ENCODE results near the gene FBXO31. TPM values are rescaled to one million over a fixed set of nuclear protein-coding genes. Genes with fewer than 3 reads are reported as not detected.

The FBXO31 gene
- total and polyA plus RNA-seq, 2 of the 13 experiments (the other 11 are each of a cell fraction or from before 2014, with no cell fraction given), result 92.4 to 101 TPM

- TF ChIP-seq, protein P1, sequence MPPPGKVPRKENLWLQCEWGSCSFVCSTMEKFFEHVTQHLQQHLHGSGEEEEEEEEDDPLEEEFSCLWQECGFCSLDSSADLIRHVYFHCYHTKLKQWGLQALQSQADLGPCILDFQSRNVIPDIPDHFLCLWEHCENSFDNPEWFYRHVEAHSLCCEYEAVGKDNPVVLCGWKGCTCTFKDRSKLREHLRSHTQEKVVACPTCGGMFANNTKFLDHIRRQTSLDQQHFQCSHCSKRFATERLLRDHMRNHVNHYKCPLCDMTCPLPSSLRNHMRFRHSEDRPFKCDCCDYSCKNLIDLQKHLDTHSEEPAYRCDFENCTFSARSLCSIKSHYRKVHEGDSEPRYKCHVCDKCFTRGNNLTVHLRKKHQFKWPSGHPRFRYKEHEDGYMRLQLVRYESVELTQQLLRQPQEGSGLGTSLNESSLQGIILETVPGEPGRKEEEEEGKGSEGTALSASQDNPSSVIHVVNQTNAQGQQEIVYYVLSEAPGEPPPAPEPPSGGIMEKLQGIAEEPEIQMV (CRISPR knock-in tag; IDR thresholded peaks at IDR 0.05; ENCODE audit: low read depth), result no peak
- TF ChIP-seq KAT8 (CRISPR knock-in tag; IDR thresholded peaks at IDR 0.05) (no peak), ZNF335 (CRISPR knock-in tag; IDR thresholded peaks at IDR 0.05) (no peak), BORCS8-MEF2B (CRISPR knock-in tag; IDR thresholded peaks at IDR 0.05) (peak; percentile 37; the same call in 1 of the 2 replicates), ZNF776 (CRISPR knock-in tag; IDR thresholded peaks at IDR 0.05) (0 out of 2 replicates have a peak, but pooled peaks have one; percentile 30), AGO2 (optimal IDR thresholded peaks at IDR 0.05; ENCODE audit: low read depth, low read length) (peak; percentile 95), RBAK (CRISPR knock-in tag; IDR thresholded peaks at IDR 0.05) (no peak), ZNF570 (CRISPR knock-in tag; IDR thresholded peaks at IDR 0.05; ENCODE audit: borderline replicate concordance) (0 out of 2 replicates have a peak, but pooled peaks have one; percentile 39), ZNF224 (CRISPR knock-in tag; IDR thresholded peaks at IDR 0.05) (0 out of 2 replicates have a peak, but pooled peaks have one; percentile 40), ATF7 (IDR thresholded peaks at IDR 0.05) (no peak), ATF7 (CRISPR knock-in tag; IDR thresholded peaks at IDR 0.05) (0 out of 2 replicates have a peak, but pooled peaks have one; percentile 26), ZNF17 (CRISPR knock-in tag; IDR thresholded peaks at IDR 0.05) (no peak), RBM22 (optimal IDR thresholded peaks at IDR 0.05; ENCODE audit: low read length) (peak; percentile 92), ZFP91 (CRISPR knock-in tag; IDR thresholded peaks at IDR 0.05; ENCODE audit: borderline replicate concordance) (no peak)
- TF ChIP-seq, protein P2, sequence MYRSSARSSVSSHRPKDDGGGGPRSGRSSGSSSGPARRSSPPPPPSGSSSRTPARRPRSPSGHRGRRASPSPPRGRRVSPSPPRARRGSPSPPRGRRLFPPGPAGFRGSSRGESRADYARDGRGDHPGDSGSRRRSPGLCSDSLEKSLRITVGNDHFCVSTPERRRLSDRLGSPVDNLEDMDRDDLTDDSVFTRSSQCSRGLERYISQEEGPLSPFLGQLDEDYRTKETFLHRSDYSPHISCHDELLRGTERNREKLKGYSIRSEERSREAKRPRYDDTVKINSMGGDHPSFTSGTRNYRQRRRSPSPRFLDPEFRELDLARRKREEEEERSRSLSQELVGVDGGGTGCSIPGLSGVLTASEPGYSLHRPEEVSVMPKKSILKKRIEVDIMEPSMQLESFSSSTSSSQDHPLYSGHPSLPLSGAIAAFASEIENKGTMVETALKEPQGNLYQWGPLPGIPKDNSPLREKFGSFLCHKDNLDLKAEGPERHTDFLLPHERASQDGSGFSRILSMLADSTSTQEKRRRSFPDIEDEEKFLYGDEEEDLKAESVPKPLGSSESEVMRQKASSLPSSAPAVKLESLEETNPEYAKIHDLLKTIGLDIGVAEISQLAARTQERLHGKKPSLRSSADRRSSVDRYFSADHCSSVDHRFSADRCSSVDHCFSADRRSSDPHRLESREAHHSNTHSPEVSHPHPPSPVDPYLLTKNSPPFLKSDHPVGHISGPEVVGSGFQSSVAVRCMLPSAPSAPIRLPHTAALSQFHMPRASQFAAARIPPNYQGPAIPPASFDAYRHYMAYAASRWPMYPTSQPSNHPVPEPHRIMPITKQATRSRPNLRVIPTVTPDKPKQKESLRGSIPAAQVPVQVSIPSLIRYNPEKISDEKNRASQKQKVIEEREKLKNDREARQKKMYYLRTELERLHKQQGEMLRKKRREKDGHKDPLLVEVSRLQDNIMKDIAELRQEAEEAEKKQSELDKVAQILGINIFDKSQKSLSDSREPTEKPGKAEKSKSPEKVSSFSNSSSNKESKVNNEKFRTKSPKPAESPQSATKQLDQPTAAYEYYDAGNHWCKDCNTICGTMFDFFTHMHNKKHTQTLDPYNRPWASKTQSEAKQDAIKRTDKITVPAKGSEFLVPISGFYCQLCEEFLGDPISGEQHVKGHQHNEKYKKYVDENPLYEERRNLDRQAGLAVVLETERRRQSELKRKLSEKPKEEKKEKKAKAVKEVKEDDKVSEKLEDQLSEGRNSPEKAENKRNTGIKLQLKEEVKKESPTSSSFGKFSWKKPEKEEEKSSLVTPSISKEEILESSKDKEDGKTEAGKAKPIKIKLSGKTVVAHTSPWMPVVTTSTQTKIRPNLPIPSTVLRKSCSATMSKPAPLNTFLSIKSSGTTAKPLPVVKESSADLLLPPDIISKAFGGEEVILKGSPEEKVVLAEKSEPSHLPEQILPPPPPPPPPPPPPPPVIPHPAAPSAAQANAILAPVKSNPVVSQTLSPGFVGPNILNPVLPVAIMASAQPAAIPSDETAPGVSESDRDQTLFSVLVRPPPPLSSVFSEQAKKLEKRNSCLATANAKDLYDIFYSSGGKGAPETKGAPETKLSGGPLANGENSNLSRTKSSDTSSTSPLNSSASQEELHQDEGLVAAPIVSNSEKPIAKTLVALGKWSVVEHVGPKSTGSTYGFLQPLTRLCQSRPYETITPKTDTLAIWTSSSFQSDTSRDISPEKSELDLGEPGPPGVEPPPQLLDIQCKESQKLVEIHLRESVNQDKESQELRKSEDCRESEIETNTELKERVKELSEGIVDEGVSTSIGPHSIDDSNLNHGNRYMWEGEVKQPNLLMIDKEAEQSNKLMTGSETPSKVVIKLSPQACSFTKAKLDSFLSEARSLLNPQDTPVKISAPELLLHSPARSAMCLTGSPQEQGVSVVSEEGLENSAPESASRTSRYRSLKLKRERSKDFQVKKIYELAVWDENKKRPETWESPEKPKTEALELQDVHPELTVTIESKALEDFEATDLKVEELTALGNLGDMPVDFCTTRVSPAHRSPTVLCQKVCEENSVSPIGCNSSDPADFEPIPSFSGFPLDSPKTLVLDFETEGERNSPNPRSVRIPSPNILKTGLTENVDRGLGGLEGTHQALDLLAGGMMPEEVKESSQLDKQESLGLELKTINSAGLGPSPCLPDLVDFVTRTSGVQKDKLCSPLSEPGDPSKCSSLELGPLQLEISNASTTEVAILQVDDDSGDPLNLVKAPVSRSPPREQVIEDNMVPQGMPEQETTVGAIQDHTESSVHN (CRISPR knock-in tag; IDR thresholded peaks at IDR 0.05), result peak; percentile 50; the same call in 1 of the 2 replicates
- TF ChIP-seq, protein P3, sequence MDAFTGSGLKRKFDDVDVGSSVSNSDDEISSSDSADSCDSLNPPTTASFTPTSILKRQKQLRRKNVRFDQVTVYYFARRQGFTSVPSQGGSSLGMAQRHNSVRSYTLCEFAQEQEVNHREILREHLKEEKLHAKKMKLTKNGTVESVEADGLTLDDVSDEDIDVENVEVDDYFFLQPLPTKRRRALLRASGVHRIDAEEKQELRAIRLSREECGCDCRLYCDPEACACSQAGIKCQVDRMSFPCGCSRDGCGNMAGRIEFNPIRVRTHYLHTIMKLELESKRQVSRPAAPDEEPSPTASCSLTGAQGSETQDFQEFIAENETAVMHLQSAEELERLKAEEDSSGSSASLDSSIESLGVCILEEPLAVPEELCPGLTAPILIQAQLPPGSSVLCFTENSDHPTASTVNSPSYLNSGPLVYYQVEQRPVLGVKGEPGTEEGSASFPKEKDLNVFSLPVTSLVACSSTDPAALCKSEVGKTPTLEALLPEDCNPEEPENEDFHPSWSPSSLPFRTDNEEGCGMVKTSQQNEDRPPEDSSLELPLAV (CRISPR knock-in tag; conservative IDR thresholded peaks at IDR 0.05; ENCODE audit: low read depth), result no peak
Observed at GRCh38 chr16:87347932-87348615, 35.5 kb downstream of the FBXO31 start (continued).

Data from HepG2 (cell line).